Heart right ventricle (tissue), 16 donors: ENCODE results near the gene EDDM3A. TPM values are rescaled to one million over a fixed set of nuclear protein-coding genes. Genes with fewer than 3 reads are reported as not detected.

Source experiments
- ATAC-seq, 8 donors: fragments of 200-7000 bp; cut with Tn5 transposase; one replicate each; pipeline ENCODE4 v1.9.1; 2020; ENCODE audit warnings: mild to moderate bottlenecking in 8 of 8, moderate library complexity in 8 of 8, moderate number of reproducible peaks in 1 of 8
- DNase-seq, 2 donors: peaks; one replicate each; pipeline ENCODE4 v3.0.0-alpha.2; 2020
- H3K27ac ChIP-seq, 10 donors: fragments of 200-600 bp; sonication (generic) in 2 of 10; one replicate each; pipeline versions ENCODE4 v1.5.0 to v1.8.0; 2020 to 2022; ENCODE audit warnings: mild to moderate bottlenecking in 3 of 10
- H3K27me3 ChIP-seq, 7 donors: fragments of 200-600 bp; one replicate each; pipeline ENCODE4 v1.8.0; 2021 to 2022; ENCODE audit warnings: mild to moderate bottlenecking in 2 of 7
- H3K36me3 ChIP-seq, 9 donors: fragments of 200-600 bp; sonication (generic) in 1 of 9; one replicate each; pipeline versions ENCODE4 v1.5.0 to v1.8.0; 2020 to 2022; ENCODE audit warnings: mild to moderate bottlenecking in 2 of 9
- H3K4me1 ChIP-seq, 9 donors: fragments of 200-600 bp; sonication (generic) in 1 of 9; one replicate each; pipeline versions ENCODE4 v1.5.0 to v1.8.0; 2020 to 2022; ENCODE audit warnings: mild to moderate bottlenecking in 4 of 9
- H3K4me3 ChIP-seq, 10 donors: fragments of 200-600 bp; sonication (generic) in 2 of 10; one replicate each; pipeline versions ENCODE4 v1.5.0 to v1.8.0; 2020 to 2022; ENCODE audit warnings: mild to moderate bottlenecking in 7 of 10, moderate library complexity in 2 of 10
- H3K9me3 ChIP-seq, 11 donors: fragments of 200-600 bp in 10 of 11; sonication (generic) in 2 of 11; one replicate each; pipeline versions ENCODE4 v1.5.0 to v1.8.0; 2013 to 2022; ENCODE audit warnings: mild to moderate bottlenecking in 2 of 11, control low read depth in 1 of 11, moderate library complexity in 1 of 11
- CTCF ChIP-seq, 9 donors: fragments of 200-600 bp; sonication (generic) in 2 of 9; IDR thresholded peaks; one replicate each; pipeline versions ENCODE4 v1.5.0 to v1.8.0; 2021 to 2022; ENCODE audit warnings: antibody characterized with exemption in 9 of 9, mild to moderate bottlenecking in 5 of 9, moderate library complexity in 1 of 9
- WGBS, 2 donors: extraction: QIAGEN DNeasy Blood & Tissue Kit; methylation state at CpG; one replicate each; pipeline ENCODE4 v1.1.7; 2013; ENCODE audit warnings: inconsistent platforms in 1 of 2; 5-methylcytosine and 5-hydroxymethylcytosine counted together
- intact Hi-C, 10 donors: fragments of 100-400 bp; cut with DNase I; formaldehyde crosslinking; loops; one replicate each; pipeline versions ENCODE4 v1.11.1 to v1.14.2; 2022
- polyA plus RNA-seq, 2 donors: library from polyadenylated mRNA; stranded (reverse); fragments of 200-250 nt; gene quantifications; one replicate each; pipeline ENCODE4 v1.2.3, GENCODE V29; 2013
- total RNA-seq, 10 donors: library from RNA; stranded (reverse); fragmentation: NEBNext Ultra II Directional in 3 of 10; extraction: Animal tissue kit (Norgen Biotek cat#: 25700) in 3 of 10; gene quantifications; one replicate each; pipeline versions ENCODE4 v1.2.1 to v1.2.4, GENCODE V29; 2021 to 2023
- donor health status: Arrhythmogenic right ventricular cardiomyopathy.
- donor health status: ischemic (EF 13 %, LVEDD 7.1; RV severe dilation, severe dysfunction).
- donor health status: healthy with polysubstance abuse.
- donor health status: DM: no; HTN: yes; CAD: no.
- donor health status: DM: no; HTN: no; CAD: no.
- donor health status: ischemic (EF 25% LVEDD 6.9; RV normal size, moderate dysfunction).
- donor health status: ischemic (EF 25% LVEDD 5.7; RV mildly dilated, moderate dysfunction).
- donor health status: healthy.
- donor health status: DM: yes; HTN: yes; CAD: no.
- donor health status: Ischemic cardiomyopathy.
- donor health status: ischemic (EF 35%, LVEDD 5.7; RV mildly dilated, moderate dysfunction).
- donor health status: nonischemic (EF 11% LVEDD 7.7; RV severe dilation, severe dysfunction).
- donor health status: DM: yes; HTN: yes; CAD: no.
- donor health status: PGD.
- donor health status: ischemic (EF 29% LVEDD 5.4; RV normal size, mild dysfunction).
- donor health status: nonischemic (EF 23%, LVEDD 6.1; RV moderate dilation, normal function).

EDDM3A gene
- total and polyA plus RNA-seq, 12 donors = not detected

GRCh38 chr14:20760950-20761349 lies 15.3 kb downstream of the EDDM3A start:
- TF ChIP-seq CTCF (IDR thresholded peaks at IDR 0.05) = no peak
- intact Hi-C loops = loop anchor here in 2 of 10 donors (5.0 to 10.0 kb wide), 3 partner anchors 41 to 1081 kb away; partner anchors contain the start of gene RNASE1 (in 1 of the 2)
- Histone ChIP-seq H3K4me3 (no peak overlapping the region), H3K4me1 (peaks cover 0 to 9% (median 0%) of the 10 kb centered on the region in 9 donors), H3K9me3 (no peaks in the 10 kb centered on the region), H3K36me3 (no peaks in the 10 kb centered on the region), H3K27me3 (no peaks in the 10 kb centered on the region), H3K27ac (no peak overlapping the region)
- DNase-seq (no peak), ATAC-seq (no peak)

DNA sequence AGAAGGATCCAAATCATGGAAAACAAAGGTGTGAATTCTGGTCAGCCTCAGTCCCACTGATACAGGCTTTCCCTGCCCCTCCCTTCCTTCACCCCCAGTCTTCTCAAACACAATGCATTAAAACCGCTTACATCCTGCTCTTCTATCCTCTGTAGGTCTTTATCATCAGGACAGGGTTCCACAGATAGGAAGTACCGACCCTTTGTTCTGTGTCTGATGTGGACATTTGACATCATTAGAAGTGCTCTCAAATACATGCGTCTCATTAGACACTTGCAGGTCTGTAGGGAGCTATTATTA lies 22.9 kb downstream of the EDDM3A start:
- H3K27me3 ChIP-seq = no peaks in the 10 kb centered on the region

DNA sequence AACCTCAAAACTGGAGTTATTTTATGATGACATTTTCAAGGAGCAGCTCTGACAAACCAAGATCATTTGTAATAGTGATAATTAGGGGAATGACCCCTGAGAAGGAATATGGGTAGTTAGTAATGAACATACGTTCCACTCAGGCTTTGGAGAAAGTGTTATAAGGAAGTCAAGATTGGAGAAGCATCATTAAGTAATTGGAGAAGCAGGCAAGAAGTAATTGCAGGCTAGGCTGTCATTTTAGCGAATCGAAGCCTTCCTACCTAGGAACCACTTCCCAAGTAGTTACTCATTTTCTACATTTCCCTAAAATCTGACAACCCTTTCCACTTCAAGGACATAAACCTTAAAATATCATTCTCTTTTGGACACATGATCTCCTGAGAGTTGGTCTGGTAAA lies 23.7 kb downstream of the EDDM3A start:
- WGBS, 2 donors = 77 to 89% methylated on average over 3 of the region's 3 CpGs

More for the DNA sequence above, 22.9 kb downstream of the EDDM3A start:
- peaks cover 0 to 14% (median 0%) of the 10 kb centered on the region in 9 donors for H3K4me1 ChIP-seq
- intact Hi-C loops = loop anchor here in 2 of 10 donors (5.0 to 10.0 kb wide), 2 partner anchors 64 kb away; no protein-coding TSS in a partner anchor
- TF ChIP-seq CTCF (IDR thresholded peaks at IDR 0.05) = no peak
- WGBS, 2 donors = 58 to 60% methylated on average over 3 of the region's 3 CpGs
- peak overlapping the region in 1 of 10 donors; percentile 27 for H3K27ac ChIP-seq
- H3K9me3 ChIP-seq = no peaks in the 10 kb centered on the region
- H3K36me3 ChIP-seq = no peaks in the 10 kb centered on the region
- DNase-seq (no peak), ATAC-seq (peak in 4 of 8 donors; percentile 19 to 72 (median 51))
- H3K4me3 ChIP-seq = no peak overlapping the region

GRCh38 chr14:20772650-20773049 lies 27.0 kb downstream of the EDDM3A start:
- 76 to 78% methylated on average over 3 of the region's 3 CpGs for WGBS, 2 donors
- intact Hi-C loops = no loop called here
- H3K4me1 ChIP-seq = peaks cover 0 to 14% (median 0%) of the 10 kb centered on the region in 9 donors
- H3K4me3 ChIP-seq = no peak overlapping the region
- no peaks in the 10 kb centered on the region for H3K9me3 ChIP-seq
- no peaks in the 10 kb centered on the region for H3K27me3 ChIP-seq
- no peak for TF ChIP-seq CTCF (IDR thresholded peaks at IDR 0.05)
- ATAC-seq (no peak), DNase-seq (no peak)
- H3K27ac ChIP-seq = no peak overlapping the region
- no peaks in the 10 kb centered on the region for H3K36me3 ChIP-seq

More for the DNA sequence above, 23.7 kb downstream of the EDDM3A start:
- no peak for TF ChIP-seq CTCF (IDR thresholded peaks at IDR 0.05)
- Histone ChIP-seq H3K4me3 (no peak overlapping the region), H3K36me3 (no peaks in the 10 kb centered on the region), H3K4me1 (peaks cover 0 to 14% (median 0%) of the 10 kb centered on the region in 9 donors), H3K27ac (no peak overlapping the region), H3K27me3 (no peaks in the 10 kb centered on the region), H3K9me3 (no peaks in the 10 kb centered on the region)
- ATAC-seq (no peak), DNase-seq (no peak)
- intact Hi-C loops = loop anchor here in 2 of 10 donors (5.0 to 10.0 kb wide), 2 partner anchors 63 to 65 kb away; no protein-coding TSS in a partner anchor
